Activated naive CD4-positive, alpha-beta T cell treated with anti-CD3 and anti-CD28 coated beads, Interleukin-2, amount 50 U/mL, for 24 hours (primary cell): Measurements from ENCODE around the gene SMAD5.

Experiments
- H3K27ac Mint-ChIP-seq: one replicate; pipeline ENCODE4 v1.8.0; 2021; ENCODE audit warnings: mild to moderate bottlenecking, mixed read lengths
- H3K27me3 Mint-ChIP-seq: one replicate; pipeline ENCODE4 v1.8.0; 2021; ENCODE audit warnings: mixed read lengths
- H3K36me3 Mint-ChIP-seq: one replicate; pipeline ENCODE4 v1.8.0; 2021; ENCODE audit warnings: mixed read lengths
- H3K4me1 Mint-ChIP-seq: one replicate; pipeline ENCODE4 v1.8.0; 2021; ENCODE audit warnings: mixed read lengths
- H3K4me3 Mint-ChIP-seq: one replicate; pipeline ENCODE4 v1.8.0; 2021; ENCODE audit warnings: mild to moderate bottlenecking, mixed read lengths
- H3K9me3 Mint-ChIP-seq: one replicate; pipeline ENCODE4 v1.8.0; 2021; ENCODE audit warnings: mixed read lengths

SMAD5 gene

GRCh38 chr5:136195971-136196820 is 63.6 kb downstream of the SMAD5 start:
- Mint-ChIP-seq H3K4me3 (no peak overlapping the region), H3K9me3 (no peaks in the 10 kb centered on the region), H3K4me1 (no peaks in the 10 kb centered on the region), H3K27me3 (peaks cover 17% of the 10 kb centered on the region), H3K36me3 (no peaks in the 10 kb centered on the region), H3K27ac (no peak overlapping the region)

- Mint-ChIP-seq H3K36me3 (no peaks in the 10 kb centered on the region), H3K27ac (no peak overlapping the region), H3K9me3 (no peaks in the 10 kb centered on the region), H3K27me3 (peaks cover 11% of the 10 kb centered on the region), H3K4me3 (no peak overlapping the region), H3K4me1 (no peaks in the 10 kb centered on the region)
Measured at GRCh38 chr5:136197462-136198142, 65.0 kb downstream of the SMAD5 start.

- H3K27ac Mint-ChIP-seq: no peak overlapping the region
- no peaks in the 10 kb centered on the region for H3K9me3 Mint-ChIP-seq
- peaks cover 11% of the 10 kb centered on the region for H3K27me3 Mint-ChIP-seq
- H3K36me3 Mint-ChIP-seq: no peaks in the 10 kb centered on the region
- H3K4me1 Mint-ChIP-seq: no peaks in the 10 kb centered on the region
- H3K4me3 Mint-ChIP-seq: no peak overlapping the region
Measured at GRCh38 chr5:136198453-136198852, 65.8 kb downstream of the SMAD5 start.

- no peaks in the 10 kb centered on the region for H3K9me3 Mint-ChIP-seq
- no peaks in the 10 kb centered on the region for H3K4me1 Mint-ChIP-seq
- H3K27me3 Mint-ChIP-seq: peaks cover 9% of the 10 kb centered on the region
- no peaks in the 10 kb centered on the region for H3K36me3 Mint-ChIP-seq
- H3K27ac Mint-ChIP-seq: no peak overlapping the region
- no peak overlapping the region for H3K4me3 Mint-ChIP-seq
Measured at GRCh38 chr5:136199408-136199807, 66.8 kb downstream of the SMAD5 start.

- peaks cover 5% of the 10 kb centered on the region for H3K27me3 Mint-ChIP-seq
- no peak overlapping the region for H3K27ac Mint-ChIP-seq
- no peaks in the 10 kb centered on the region for H3K36me3 Mint-ChIP-seq
- H3K4me3 Mint-ChIP-seq: no peak overlapping the region
- H3K9me3 Mint-ChIP-seq: no peaks in the 10 kb centered on the region
- H3K4me1 Mint-ChIP-seq: no peaks in the 10 kb centered on the region
Measured at GRCh38 chr5:136200130-136200529, 67.5 kb downstream of the SMAD5 start.

GRCh38 chr5:136200761-136201160 is 68.1 kb downstream of the SMAD5 start:
- H3K27me3 Mint-ChIP-seq: peaks cover 5% of the 10 kb centered on the region
- no peaks in the 10 kb centered on the region for H3K9me3 Mint-ChIP-seq
- no peaks in the 10 kb centered on the region for H3K36me3 Mint-ChIP-seq
- H3K4me1 Mint-ChIP-seq: no peaks in the 10 kb centered on the region
- H3K4me3 Mint-ChIP-seq: no peak overlapping the region
- H3K27ac Mint-ChIP-seq: no peak overlapping the region

- H3K4me3 Mint-ChIP-seq: no peak overlapping the region
- no peaks in the 10 kb centered on the region for H3K4me1 Mint-ChIP-seq
- H3K36me3 Mint-ChIP-seq: no peaks in the 10 kb centered on the region
- no peaks in the 10 kb centered on the region for H3K9me3 Mint-ChIP-seq
- H3K27me3 Mint-ChIP-seq: peaks cover 4% of the 10 kb centered on the region
- H3K27ac Mint-ChIP-seq: no peak overlapping the region
Measured at GRCh38 chr5:136201870-136202269, 69.2 kb downstream of the SMAD5 start.

GRCh38 chr5:136202469-136203205 is 70.0 kb downstream of the SMAD5 start:
- Mint-ChIP-seq H3K9me3 (no peaks in the 10 kb centered on the region), H3K27me3 (peaks cover 2% of the 10 kb centered on the region), H3K27ac (no peak overlapping the region), H3K4me3 (no peak overlapping the region), H3K36me3 (no peaks in the 10 kb centered on the region), H3K4me1 (no peaks in the 10 kb centered on the region)

- Mint-ChIP-seq H3K36me3 (no peaks in the 10 kb centered on the region), H3K27ac (no peak overlapping the region), H3K4me3 (no peak overlapping the region), H3K27me3 (peaks cover 2% of the 10 kb centered on the region), H3K4me1 (no peaks in the 10 kb centered on the region), H3K9me3 (no peaks in the 10 kb centered on the region)
Measured at GRCh38 chr5:136203303-136203922, 70.8 kb downstream of the SMAD5 start.

- H3K27me3 Mint-ChIP-seq: peaks cover 2% of the 10 kb centered on the region
Measured at GRCh38 chr5:136205061-136205702, 72.5 kb downstream of the SMAD5 start.

GRCh38 chr5:136205941-136206340 is 73.3 kb downstream of the SMAD5 start:
- Mint-ChIP-seq H3K9me3 (no peaks in the 10 kb centered on the region), H3K27me3 (peaks cover 5% of the 10 kb centered on the region), H3K36me3 (no peaks in the 10 kb centered on the region), H3K4me1 (no peaks in the 10 kb centered on the region), H3K27ac (no peak overlapping the region), H3K4me3 (no peak overlapping the region)

More at GRCh38 chr5:136205061-136205702, 72.5 kb downstream of the SMAD5 start:
- H3K36me3 Mint-ChIP-seq: no peaks in the 10 kb centered on the region
- H3K4me1 Mint-ChIP-seq: no peaks in the 10 kb centered on the region
- H3K9me3 Mint-ChIP-seq: no peaks in the 10 kb centered on the region
- no peak overlapping the region for H3K4me3 Mint-ChIP-seq
- no peak overlapping the region for H3K27ac Mint-ChIP-seq

- H3K36me3 Mint-ChIP-seq: no peaks in the 10 kb centered on the region
Measured at GRCh38 chr5:136206361-136206760, 73.7 kb downstream of the SMAD5 start.

GRCh38 chr5:136207631-136208030 is 75.0 kb downstream of the SMAD5 start:
- no peak overlapping the region for H3K4me3 Mint-ChIP-seq
- H3K36me3 Mint-ChIP-seq: no peaks in the 10 kb centered on the region
- H3K9me3 Mint-ChIP-seq: no peaks in the 10 kb centered on the region
- peaks cover 7% of the 10 kb centered on the region for H3K27me3 Mint-ChIP-seq
- no peaks in the 10 kb centered on the region for H3K4me1 Mint-ChIP-seq
- H3K27ac Mint-ChIP-seq: no peak overlapping the region

More at GRCh38 chr5:136206361-136206760, 73.7 kb downstream of the SMAD5 start:
- Mint-ChIP-seq H3K27ac (no peak overlapping the region), H3K4me1 (no peaks in the 10 kb centered on the region), H3K27me3 (peaks cover 5% of the 10 kb centered on the region), H3K4me3 (no peak overlapping the region), H3K9me3 (no peaks in the 10 kb centered on the region)

GRCh38 chr5:136208916-136209315 is 76.3 kb downstream of the SMAD5 start:
- no peaks in the 10 kb centered on the region for H3K9me3 Mint-ChIP-seq
- no peaks in the 10 kb centered on the region for H3K4me1 Mint-ChIP-seq
- H3K27ac Mint-ChIP-seq: no peak overlapping the region
- H3K4me3 Mint-ChIP-seq: no peak overlapping the region
- no peaks in the 10 kb centered on the region for H3K36me3 Mint-ChIP-seq
- peaks cover 9% of the 10 kb centered on the region for H3K27me3 Mint-ChIP-seq

GRCh38 chr5:136209346-136209910 is 76.8 kb downstream of the SMAD5 start:
- Mint-ChIP-seq H3K27me3 (peaks cover 9% of the 10 kb centered on the region), H3K27ac (no peak overlapping the region), H3K4me3 (no peak overlapping the region), H3K9me3 (no peaks in the 10 kb centered on the region), H3K36me3 (no peaks in the 10 kb centered on the region), H3K4me1 (no peaks in the 10 kb centered on the region)
